Ecto neural progenitor cell (in vitro differentiated cells): Measurements from ENCODE around the gene SCAPER.
"Not testable (repeated sequence)": the region's sequence is repeated elsewhere in the genome, so short reads cannot be mapped to it uniquely, and the experiment has no call there.

Source experiments
- DNase-seq: peaks from one replicate; pipeline ENCODE4 v3.0.0-alpha.2; 2018; ENCODE audit warnings: low spot score

SCAPER gene

DNA sequence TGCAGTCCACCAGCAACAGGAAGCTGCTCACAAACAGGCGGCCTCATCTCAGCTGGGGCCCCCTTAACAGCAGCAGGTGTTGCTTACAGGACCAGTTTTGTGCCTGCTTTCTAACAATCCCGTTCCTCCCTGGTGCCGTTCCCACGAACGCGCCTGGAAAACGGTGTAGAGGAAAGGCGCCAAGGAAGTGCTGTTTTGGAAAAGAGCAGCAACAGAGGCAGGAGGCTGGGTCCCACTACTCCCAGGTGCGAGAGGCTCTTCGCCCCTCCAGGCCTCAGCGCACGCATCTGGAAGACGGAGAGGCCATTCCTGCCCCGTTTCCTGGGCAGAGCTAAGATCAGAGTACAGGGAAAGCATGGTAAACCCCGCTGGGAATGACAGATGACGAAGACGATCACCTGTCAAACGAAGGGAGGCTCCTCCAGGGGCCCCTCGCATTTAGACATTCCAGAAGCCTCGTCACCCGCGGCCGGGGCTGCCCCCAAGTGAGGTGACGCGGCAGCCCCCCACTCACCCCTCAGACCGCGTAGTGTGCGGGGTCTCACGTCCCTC lies 603 bp downstream of the SCAPER start:
- DNase-seq: no peak

- no peak for DNase-seq
These were observed 1.9 kb downstream of the SCAPER start for GRCh38 chr15:76903251-76903681.

GRCh38 chr15:76901965-76902364 lies 3.2 kb downstream of the SCAPER start:
- no peak for DNase-seq

GRCh38 chr15:76899931-76900310 lies 5.2 kb downstream of the SCAPER start:
- not testable (repeated sequence) for DNase-seq

- DNase-seq: not testable (repeated sequence)
These were observed 5.8 kb downstream of the SCAPER start for GRCh38 chr15:76899176-76899930.

- no peak for DNase-seq
These were observed 7.0 kb downstream of the SCAPER start for GRCh38 chr15:76898102-76898501.

GRCh38 chr15:76894174-76894573 lies 11.0 kb downstream of the SCAPER start:
- DNase-seq: no peak

- DNase-seq: not testable (repeated sequence)
These were observed 12.3 kb downstream of the SCAPER start for GRCh38 chr15:76892836-76893235.

- DNase-seq: not testable (repeated sequence)
These were observed 17.6 kb downstream of the SCAPER start for GRCh38 chr15:76887280-76888141.

GRCh38 chr15:76885212-76885611 lies 19.9 kb downstream of the SCAPER start:
- DNase-seq: no peak

- no peak for DNase-seq
These were observed 29.2 kb downstream of the SCAPER start for GRCh38 chr15:76875911-76876310.

- not testable (repeated sequence) for DNase-seq
These were observed 32.1 kb downstream of the SCAPER start for GRCh38 chr15:76873066-76873465.

GRCh38 chr15:76871930-76872329 lies 33.2 kb downstream of the SCAPER start:
- DNase-seq: no peak

GRCh38 chr15:76868740-76869139 lies 36.4 kb downstream of the SCAPER start:
- DNase-seq: no peak

GRCh38 chr15:76866716-76867321 lies 38.3 kb downstream of the SCAPER start:
- no peak for DNase-seq

GRCh38 chr15:76866008-76866407 lies 39.1 kb downstream of the SCAPER start:
- DNase-seq: no peak

GRCh38 chr15:76865548-76865991 lies 39.6 kb downstream of the SCAPER start:
- DNase-seq: no peak

GRCh38 chr15:76864586-76864985 lies 40.6 kb downstream of the SCAPER start:
- no peak for DNase-seq

- DNase-seq: no peak
These were observed 41.4 kb downstream of the SCAPER start for GRCh38 chr15:76863693-76864092.

DNA sequence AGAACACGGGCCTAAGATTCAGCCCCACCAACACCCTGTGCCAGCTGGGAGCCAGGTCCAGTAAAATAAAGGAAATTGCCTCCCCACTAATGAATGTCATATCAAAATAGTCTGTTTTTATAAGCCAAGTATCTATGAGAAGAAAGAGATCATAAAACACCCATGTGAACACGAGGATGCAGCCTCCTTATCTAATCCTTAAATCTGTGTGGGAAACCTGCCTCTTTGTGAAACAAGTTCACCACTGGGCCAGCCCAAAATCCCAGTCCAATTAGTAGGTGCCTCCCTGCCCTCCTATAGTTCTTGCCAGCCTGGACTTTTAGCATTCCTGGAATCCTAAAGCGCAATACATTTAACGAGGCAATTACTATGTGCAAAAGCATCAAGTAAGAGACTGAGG lies 42.0 kb downstream of the SCAPER start:
- no peak for DNase-seq

- DNase-seq: no peak
These were observed 43.2 kb downstream of the SCAPER start for GRCh38 chr15:76861815-76862397.

DNA sequence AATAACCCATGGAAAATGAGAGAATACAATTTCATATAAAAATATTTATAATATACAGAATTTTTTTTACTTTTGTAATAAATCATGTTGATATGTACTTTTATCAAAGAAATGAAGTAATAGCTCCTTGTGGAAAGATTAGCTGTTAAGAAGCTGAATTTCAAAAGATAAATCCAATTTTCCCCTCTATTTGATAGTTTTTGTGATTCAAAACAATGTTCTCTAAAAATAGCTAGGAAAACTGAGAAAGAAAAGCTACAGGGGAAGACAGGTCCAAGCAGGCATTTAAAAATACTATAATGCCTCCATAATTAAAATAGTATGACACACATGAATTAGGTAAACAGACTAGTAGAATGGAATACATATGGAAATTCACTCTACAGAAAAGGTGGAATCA lies 44.9 kb downstream of the SCAPER start:
- DNase-seq: no peak
